Astrocyte of the spinal cord (primary cell): ENCODE results near the gene KCNK6.

Source experiments
- DNase-seq: peaks from one replicate; pipeline ENCODE4 v3.0.0; 2011; ENCODE audit warnings: low read depth, low spot score
- H3K4me3 ChIP-seq: 2 replicates; pipeline ENCODE4 v1.5.1; 2011; ENCODE audit warnings: low read depth, mild to moderate bottlenecking, low read length, moderate library complexity
- in situ Hi-C: cut with HindIII; loops from 2 replicates; pipeline ENCODE4 v1.10.0; 2017; ENCODE audit warnings: low sequenced_read_pairs
- TF ChIP-seq, protein P1 (sequence below): IDR thresholded peaks from 2 replicates; pipeline ENCODE4 v1.5.1; 2012; ENCODE audit warnings: low read depth, mild to moderate bottlenecking, low read length, inconsistent platforms

Gene KCNK6

DNA sequence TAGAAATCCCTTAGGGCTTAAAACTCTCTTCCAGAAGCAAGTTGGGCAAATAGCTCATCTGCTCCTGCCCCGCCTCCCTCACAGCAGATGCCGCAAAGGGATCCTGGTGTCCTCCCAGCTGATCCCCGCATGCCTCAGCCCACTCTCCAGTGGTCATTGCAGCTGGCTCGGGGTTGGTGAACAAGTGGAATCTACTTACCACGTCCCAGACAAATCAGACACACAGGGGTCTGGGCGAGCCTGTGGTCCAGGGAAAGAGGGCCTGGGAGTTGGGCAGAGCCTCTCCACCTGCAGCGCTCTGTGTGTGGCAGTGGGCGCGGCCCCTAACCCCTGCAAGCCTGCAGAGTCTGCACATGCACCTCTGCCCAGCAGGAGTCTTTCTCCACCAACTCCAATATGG, 26.4 kb upstream of the KCNK6 start:
- TF ChIP-seq, protein P1, sequence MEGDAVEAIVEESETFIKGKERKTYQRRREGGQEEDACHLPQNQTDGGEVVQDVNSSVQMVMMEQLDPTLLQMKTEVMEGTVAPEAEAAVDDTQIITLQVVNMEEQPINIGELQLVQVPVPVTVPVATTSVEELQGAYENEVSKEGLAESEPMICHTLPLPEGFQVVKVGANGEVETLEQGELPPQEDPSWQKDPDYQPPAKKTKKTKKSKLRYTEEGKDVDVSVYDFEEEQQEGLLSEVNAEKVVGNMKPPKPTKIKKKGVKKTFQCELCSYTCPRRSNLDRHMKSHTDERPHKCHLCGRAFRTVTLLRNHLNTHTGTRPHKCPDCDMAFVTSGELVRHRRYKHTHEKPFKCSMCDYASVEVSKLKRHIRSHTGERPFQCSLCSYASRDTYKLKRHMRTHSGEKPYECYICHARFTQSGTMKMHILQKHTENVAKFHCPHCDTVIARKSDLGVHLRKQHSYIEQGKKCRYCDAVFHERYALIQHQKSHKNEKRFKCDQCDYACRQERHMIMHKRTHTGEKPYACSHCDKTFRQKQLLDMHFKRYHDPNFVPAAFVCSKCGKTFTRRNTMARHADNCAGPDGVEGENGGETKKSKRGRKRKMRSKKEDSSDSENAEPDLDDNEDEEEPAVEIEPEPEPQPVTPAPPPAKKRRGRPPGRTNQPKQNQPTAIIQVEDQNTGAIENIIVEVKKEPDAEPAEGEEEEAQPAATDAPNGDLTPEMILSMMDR, result no peak
- in situ Hi-C loops, result no loop called here
- H3K4me3 ChIP-seq, result no peak overlapping the region
- no peak for DNase-seq

DNA sequence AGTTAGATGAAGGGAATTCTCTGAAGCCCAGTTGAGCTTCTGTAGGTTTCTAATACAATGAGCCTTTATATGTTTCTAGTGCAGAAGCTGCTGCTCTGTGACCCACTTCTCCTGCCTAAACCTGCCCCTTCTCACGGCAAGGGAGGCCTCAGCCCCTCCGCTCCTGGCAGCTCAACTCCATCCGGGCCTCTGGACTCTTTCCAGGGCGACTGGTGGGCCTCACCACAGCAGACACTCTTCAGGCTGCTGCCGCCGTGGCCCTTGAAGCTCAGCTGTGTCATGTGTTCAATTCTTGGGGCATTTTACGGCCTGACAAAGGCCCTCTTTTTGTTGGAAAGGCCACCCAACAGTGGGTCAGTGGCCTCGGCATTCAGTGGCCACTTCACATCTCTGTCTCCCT, 25.6 kb upstream of the KCNK6 start:
- TF ChIP-seq, protein P1, result no peak
- in situ Hi-C loops, result no loop called here
- no peak for DNase-seq
- no peak overlapping the region for H3K4me3 ChIP-seq

DNA sequence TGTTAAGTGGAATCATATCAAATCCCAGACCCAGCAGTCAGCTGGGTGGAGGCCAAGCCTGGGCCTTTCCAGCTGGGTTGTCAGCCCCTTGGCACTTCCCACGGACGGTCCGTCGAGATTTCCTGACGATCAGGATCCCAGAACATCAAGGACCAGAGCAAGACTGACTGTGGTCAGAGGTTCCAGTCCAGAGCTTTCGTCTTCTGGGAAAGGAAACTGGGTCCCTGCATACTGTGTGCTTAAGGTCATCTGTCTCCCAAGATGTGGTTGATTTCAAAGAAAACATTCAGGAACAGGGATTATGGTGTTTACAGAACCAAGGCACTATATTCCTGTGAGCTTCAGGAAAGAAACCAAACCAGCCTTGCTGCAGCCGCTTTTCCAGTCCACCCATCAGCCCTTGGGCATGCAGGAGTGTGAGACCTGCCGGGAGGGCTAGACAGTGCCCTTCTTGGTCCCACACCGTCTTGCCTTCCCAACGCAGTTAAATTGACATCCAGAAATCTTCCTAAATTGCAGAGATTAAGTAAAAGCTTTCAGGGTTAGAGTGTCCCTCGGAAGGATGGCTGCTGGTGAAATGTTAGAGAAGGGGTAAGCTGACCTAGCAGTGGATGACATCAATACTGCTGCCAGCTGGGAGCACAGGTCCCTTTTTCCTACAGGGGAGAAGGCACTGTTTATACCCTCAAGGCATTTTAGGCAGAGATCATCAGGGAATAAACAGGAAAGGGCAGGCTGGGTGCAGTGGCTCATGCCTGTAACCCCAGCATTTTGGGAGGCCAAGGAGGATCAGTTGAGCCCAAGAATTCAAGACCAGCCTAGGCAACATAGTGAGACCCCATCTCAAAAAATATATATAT, 20.6 kb upstream of the KCNK6 start:
- in situ Hi-C loops, result no loop called here
- DNase-seq, result peak; percentile 22
- no peak overlapping the region for H3K4me3 ChIP-seq
- TF ChIP-seq, protein P1, result no peak

DNA sequence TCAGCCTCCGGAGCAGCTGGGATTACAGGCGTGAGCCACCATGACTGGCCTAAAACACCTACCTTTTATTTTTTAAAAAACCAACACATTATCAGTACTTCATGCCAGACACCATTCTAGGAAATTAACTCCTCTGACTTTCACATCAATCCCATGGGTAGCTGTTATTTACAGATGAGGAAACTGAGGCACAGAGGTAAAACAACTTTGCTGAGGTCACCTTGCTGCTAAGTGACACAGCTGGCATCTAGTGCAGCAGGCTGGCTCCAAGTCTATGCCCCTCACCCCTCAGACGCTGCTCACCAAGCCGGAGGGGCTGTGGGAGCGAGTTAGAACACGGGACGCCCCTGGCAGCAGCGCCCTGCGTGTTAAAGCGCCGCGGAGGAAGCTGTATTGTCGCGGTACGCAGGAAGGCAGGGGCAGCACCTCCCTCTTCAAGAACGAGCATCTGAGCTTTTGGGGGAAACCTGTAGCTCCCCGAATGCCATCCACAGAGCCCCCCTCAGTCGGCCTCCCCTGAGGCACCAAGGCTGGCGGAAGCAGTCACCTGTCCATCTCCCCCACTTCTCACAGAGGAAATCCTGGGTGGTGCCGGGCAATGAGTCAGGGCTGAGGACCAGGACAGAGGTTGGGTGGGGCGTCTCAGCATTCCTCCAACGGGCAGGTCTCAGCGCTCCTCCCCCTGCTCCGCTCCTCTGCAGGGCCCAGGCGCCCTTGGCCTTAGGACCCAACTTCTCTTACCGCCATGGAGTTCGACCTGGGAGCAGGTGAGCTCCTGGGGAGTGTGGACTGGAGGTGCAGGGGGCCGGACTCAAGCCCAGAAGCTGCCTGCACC, 15.9 kb upstream of the KCNK6 start, which contains the start of gene C19orf33:
Gene C19orf33 (plus strand): TSS at position 735 of the 835 bp plus-strand sequence. CDS start 11 bp downstream, at position 746.
- TF ChIP-seq, protein P1, result no peak
- no peak within 1 kb of the TSS for H3K4me3 ChIP-seq
- peak; percentile 17 for DNase-seq
- in situ Hi-C loops, result no loop called here

DNA sequence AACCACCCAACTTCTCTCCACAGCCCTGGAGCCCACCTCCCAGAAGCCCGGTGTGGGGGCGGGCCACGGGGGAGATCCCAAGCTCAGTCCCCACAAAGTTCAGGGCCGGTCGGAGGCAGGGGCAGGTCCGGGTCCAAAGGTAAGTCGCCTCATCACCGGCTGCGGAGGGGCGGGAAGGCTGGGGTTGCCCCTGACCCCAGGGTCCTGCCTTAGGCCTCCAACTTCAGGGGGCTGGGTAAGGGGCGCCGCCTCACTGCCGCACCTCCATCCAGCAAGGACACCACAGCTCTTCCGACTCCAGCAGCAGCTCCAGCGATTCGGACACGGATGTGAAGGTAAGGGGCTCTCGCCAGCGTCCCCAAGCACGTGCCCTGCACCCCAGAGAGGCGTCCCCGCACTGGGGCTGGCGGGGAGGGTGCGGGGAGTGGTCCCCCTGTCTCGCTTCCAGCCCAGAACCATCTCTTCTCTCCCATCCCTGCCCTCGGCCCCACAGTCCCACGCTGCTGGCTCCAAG, 15.2 kb upstream of the KCNK6 start:
- H3K4me3 ChIP-seq, result no peak overlapping the region
- in situ Hi-C loops, result no loop called here
- TF ChIP-seq, protein P1, result no peak
- no peak for DNase-seq

DNA sequence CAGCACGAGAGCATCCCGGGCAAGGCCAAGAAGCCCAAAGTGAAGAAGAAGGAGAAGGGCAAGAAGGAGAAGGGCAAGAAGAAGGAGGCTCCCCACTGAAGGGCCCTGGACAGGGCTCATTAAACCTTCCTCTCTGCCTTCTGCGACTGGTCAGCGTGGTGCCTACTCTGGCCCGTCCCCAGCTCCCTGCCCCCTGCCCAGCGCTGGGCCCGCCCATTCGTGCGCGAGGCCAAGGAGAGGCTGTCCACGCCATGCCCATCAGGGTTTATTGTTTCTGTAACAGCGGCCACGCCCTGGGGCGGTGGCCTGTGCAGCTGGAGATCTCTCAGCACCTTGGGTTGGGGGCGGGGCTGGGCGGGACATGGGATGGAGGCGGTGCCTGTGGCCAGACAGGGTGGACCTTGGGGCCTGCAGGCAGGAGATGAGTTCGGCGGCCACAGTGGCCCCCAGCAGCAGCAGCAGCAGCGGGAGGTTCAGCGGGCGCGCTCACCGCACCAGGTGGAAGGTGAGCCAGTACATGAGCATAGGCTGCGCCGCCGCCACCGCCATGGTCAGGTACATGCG, 14.7 kb upstream of the KCNK6 start:
- TF ChIP-seq, protein P1, result no peak
- H3K4me3 ChIP-seq, result no peak overlapping the region
- in situ Hi-C loops, result no loop called here
- DNase-seq, result peak; percentile 61
